Measurements from ENCODE around the gene TMEM30B. TPM values are rescaled to one million over a fixed set of nuclear protein-coding genes. Genes with fewer than 3 reads are reported as not detected.
"Not testable (repeated sequence)": the region's sequence is repeated elsewhere in the genome, so short reads cannot be mapped to it uniquely, and the experiment has no call there.

Gene TMEM30B
- total and polyA plus RNA-seq, 8 donors, result 11.2 to 52.2 (median 16.6) TPM

- H3K4me1 ChIP-seq, result no peaks in the 10 kb centered on the region
- DNase-seq, result no peak
- H3K27me3 ChIP-seq, result no peaks in the 10 kb centered on the region
- no peaks in the 10 kb centered on the region for H3K36me3 ChIP-seq
- intact Hi-C loops (cut with DNase I; ENCODE audit: low total_unique reads), result no loop called here
- H3K27ac ChIP-seq, result no peak overlapping the region
- TF ChIP-seq CTCF (IDR thresholded peaks at IDR 0.05), result no peak
- TF ChIP-seq POLR2A (IDR thresholded peaks at IDR 0.05), result no peak
- TF ChIP-seq POLR2AphosphoS5 (IDR thresholded peaks at IDR 0.05), result no peak
- no peak for TF ChIP-seq EP300 (IDR thresholded peaks at IDR 0.05)
- 74 to 83% (median 79%) methylated on average over 9 of the region's 9 CpGs for WGBS, 5 donors
- no peak overlapping the region for H3K4me3 ChIP-seq
- peaks cover 4 to 20% (median 14%) of the 10 kb centered on the region in 4 donors for H3K9me3 ChIP-seq
Observed at GRCh38 chr14:61244009-61244408, 37.1 kb downstream of the TMEM30B start.

- intact Hi-C loops (cut with DNase I; ENCODE audit: low total_unique reads), result no loop called here
- H3K27ac ChIP-seq, result no peak overlapping the region
Observed at GRCh38 chr14:61240206-61240605, 40.9 kb downstream of the TMEM30B start.

GRCh38 chr14:61239285-61239684 lies 41.9 kb downstream of the TMEM30B start:
- DNase-seq; H3K4me1 ChIP-seq; H3K27me3 ChIP-seq; intact Hi-C loops (cut with DNase I; ENCODE audit: low total_unique reads); H3K27ac ChIP-seq; H3K4me3 ChIP-seq; H3K36me3 ChIP-seq: not testable (repeated sequence)
- WGBS, 5 donors, result 74 to 85% (median 77%) methylated on average over 10 of the region's 10 CpGs
- peaks cover 4 to 20% (median 14%) of the 10 kb centered on the region in 4 donors for H3K9me3 ChIP-seq

More at GRCh38 chr14:61240206-61240605, 40.9 kb downstream of the TMEM30B start:
- H3K27me3 ChIP-seq, result no peaks in the 10 kb centered on the region
- H3K9me3 ChIP-seq, result peaks cover 4 to 20% (median 14%) of the 10 kb centered on the region in 4 donors
- 57 to 73% (median 65%) methylated on average over 8 of the region's 8 CpGs for WGBS, 5 donors
- no peak for DNase-seq
- H3K4me1 ChIP-seq, result no peaks in the 10 kb centered on the region
- H3K4me3 ChIP-seq, result no peak overlapping the region
- H3K36me3 ChIP-seq, result no peaks in the 10 kb centered on the region
- no peak for TF ChIP-seq CTCF (IDR thresholded peaks at IDR 0.05)
- no peak for TF ChIP-seq POLR2A (IDR thresholded peaks at IDR 0.05)
- TF ChIP-seq EP300 (IDR thresholded peaks at IDR 0.05), result no peak
- no peak for TF ChIP-seq POLR2AphosphoS5 (IDR thresholded peaks at IDR 0.05)

- Histone ChIP-seq H3K4me3 (no peak overlapping the region), H3K27ac (no peak overlapping the region), H3K9me3 (peaks cover 4 to 20% (median 14%) of the 10 kb centered on the region in 4 donors), H3K27me3 (no peaks in the 10 kb centered on the region), H3K4me1 (no peaks in the 10 kb centered on the region), H3K36me3 (no peaks in the 10 kb centered on the region)
- intact Hi-C loops (cut with DNase I; ENCODE audit: low total_unique reads), result no loop called here
- TF ChIP-seq CTCF (IDR thresholded peaks at IDR 0.05) (no peak), EP300 (IDR thresholded peaks at IDR 0.05) (no peak), POLR2AphosphoS5 (IDR thresholded peaks at IDR 0.05) (no peak)
- no peak for DNase-seq
- WGBS, 5 donors, result 67 to 79% (median 70%) methylated on average over 7 of the region's 7 CpGs
Observed at GRCh38 chr14:61238611-61239245, 42.4 kb downstream of the TMEM30B start.

- H3K9me3 ChIP-seq, result no peaks in the 10 kb centered on the region
- 76 to 86% (median 83%) methylated on average over 2 of the region's 2 CpGs for WGBS, 5 donors
- intact Hi-C loops (cut with DNase I; ENCODE audit: low total_unique reads), result no loop called here
- no peak overlapping the region for H3K27ac ChIP-seq
- no peak overlapping the region for H3K4me3 ChIP-seq
- peaks cover 0 to 4% (median 0%) of the 10 kb centered on the region in 4 donors for H3K4me1 ChIP-seq
- DNase-seq, result no peak
- H3K27me3 ChIP-seq, result no peaks in the 10 kb centered on the region
- no peak for TF ChIP-seq CTCF (IDR thresholded peaks at IDR 0.05)
- no peak for TF ChIP-seq POLR2AphosphoS5 (IDR thresholded peaks at IDR 0.05)
- TF ChIP-seq POLR2A (IDR thresholded peaks at IDR 0.05), result no peak
- TF ChIP-seq EP300 (IDR thresholded peaks at IDR 0.05), result no peak
- no peaks in the 10 kb centered on the region for H3K36me3 ChIP-seq
Observed at GRCh38 chr14:61234215-61234916, 46.8 kb downstream of the TMEM30B start.
